Medulla oblongata (tissue), 1 donor: Measurements from ENCODE around the gene GPRIN3.
"Not testable (repeated sequence)": the region's sequence is repeated elsewhere in the genome, so short reads cannot be mapped to it uniquely, and the experiment has no call there.

Source experiments
- DNase-seq: peaks from one replicate; pipeline ENCODE4 v3.0.0-alpha.2; 2015; ENCODE audit errors: extremely low spot score

The GPRIN3 gene

DNA sequence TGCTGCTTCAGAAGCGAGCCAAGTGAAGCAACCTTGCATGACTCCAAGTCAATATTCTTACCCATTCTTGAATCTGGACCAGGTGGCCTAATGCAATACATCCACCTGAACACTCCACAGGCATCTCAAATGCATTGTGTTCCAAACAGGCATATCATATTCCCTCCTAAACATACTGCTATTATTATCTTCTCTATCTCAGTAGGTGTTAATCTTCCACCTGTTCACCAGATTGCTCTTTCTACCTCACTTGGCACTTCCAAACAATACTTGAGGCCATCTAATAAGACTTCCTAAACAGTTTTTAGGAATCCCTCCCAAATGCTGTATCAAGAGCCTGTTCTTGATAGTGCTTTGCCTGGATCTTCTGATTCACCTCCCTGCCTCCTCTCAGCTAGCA lies 90.7 kb downstream of the GPRIN3 start:
- DNase-seq, result no peak

DNA sequence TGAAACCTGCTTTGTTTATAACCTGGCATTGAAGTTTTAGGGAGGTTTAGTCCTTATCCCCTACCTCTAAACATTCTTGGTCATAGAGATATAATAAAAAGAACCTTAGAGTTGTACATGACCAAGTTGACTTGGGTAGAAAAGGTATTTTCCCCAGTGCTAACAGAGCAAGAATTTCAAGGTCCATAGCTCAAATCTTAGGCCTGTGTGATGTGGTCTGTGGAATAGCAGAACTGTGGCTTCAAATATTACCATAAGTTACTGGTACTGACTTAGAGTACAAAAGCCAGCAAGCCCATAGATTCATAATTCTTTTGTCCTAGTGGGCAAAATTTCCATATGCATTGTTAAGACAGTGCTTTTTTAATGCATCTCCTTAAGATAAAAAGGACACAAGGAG lies 91.2 kb downstream of the GPRIN3 start:
- no peak for DNase-seq

DNA sequence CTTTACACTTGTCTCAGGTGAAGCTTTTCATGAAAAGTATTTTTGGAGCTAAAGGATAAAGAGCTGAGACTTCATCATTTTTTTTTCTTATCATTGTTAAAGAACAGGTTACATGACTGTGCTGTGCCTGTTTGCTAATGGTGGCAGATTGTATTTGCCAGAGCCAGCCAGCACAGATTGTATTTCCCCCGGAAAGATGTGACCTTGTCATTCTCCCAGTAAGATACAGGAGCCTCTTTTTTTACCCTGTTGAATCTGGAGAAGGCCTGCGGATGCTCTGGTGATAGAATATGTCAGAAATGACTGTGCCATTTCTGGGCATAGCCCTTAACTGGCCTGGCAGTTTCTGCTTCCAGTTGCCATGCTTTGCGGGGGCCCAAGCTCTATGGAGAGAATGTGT lies 91.9 kb downstream of the GPRIN3 start:
- no peak for DNase-seq

DNA sequence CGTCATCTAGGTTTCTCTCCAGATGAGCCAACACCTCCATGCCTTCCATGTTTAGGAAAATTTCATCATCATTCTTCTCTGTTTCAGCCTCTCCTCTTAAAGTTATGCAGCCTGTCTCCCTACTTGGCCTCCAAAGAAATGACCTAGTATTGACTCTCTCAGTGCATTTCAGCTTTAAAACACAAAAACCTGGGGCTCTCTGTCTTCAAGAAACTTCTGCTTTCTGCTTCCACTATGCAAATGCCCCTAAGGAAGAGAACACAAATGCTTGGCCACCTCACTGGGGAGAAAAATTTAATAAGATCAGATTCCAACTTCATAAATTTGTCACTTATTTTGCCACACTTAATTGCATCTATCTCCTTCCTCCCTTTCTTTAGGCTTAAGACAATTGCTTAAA lies 93.3 kb downstream of the GPRIN3 start:
- DNase-seq, result no peak

DNA sequence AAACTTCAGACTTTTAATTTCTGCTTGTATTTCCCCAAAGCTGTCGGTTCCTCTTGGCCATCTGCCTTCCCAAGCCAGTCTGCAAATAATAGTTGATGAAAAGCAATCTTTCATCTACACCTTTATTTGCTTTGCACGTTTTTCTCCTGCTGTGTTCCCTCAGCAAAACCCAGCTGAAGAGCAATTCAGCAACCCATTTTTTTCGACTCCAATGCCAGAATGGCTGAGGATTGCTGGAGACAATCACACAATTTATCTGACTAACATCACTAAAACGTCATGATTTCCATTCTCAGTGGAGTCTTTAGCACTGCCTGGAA lies 94.3 kb downstream of the GPRIN3 start:
- DNase-seq, result no peak

DNA sequence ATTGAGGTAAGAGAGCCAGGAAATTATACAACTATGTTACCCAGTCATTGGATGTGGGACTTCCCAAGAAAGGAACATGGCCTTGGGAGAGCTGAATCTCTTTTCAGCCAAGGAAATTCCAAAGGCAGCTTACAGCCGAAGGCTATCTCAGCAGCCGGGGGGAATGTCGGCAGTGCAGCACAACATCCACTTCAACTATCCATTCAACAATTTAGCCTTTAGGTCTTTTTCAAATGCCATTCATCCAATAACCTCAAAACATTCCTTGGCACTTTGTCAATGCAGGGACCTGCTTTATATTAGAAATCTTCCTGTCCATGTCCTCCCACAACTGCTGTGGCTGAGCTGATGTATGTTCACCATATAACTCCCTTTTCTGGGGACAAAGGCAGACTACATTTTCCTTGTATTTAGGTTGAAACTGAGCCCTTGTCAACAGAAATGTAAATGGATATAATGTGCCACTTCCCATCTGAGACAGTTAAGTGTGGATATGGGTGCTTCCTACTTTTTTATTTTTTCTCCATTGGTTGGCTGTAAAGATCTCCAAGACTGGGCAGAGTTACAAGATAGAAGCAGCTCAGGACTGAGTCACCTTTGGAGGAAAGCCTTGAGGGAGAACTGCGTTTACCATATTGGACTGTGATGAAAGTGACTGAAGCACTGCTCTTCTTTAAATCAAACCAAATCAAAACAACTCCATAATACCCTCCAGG lies 94.8 kb downstream of the GPRIN3 start:
- DNase-seq, result no peak

DNA sequence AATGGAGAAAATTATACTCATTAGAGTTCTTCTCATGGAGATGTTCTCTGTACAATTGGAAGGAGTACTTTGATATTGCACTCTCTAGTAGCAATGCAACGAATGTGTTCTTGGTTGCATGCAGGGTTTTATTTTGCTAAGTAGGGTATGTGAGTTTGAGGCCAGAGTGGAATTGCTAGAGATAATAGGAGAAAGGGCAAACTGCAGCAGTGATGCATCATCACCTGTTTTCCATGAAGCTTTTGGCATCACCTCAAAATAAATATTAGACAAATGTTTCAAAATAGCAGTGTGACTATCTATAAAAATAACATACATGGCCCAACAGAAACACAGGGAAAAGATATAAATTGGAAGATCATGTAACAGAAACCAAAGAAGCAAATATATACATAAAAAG lies 103.0 kb downstream of the GPRIN3 start:
- DNase-seq, result no peak

DNA sequence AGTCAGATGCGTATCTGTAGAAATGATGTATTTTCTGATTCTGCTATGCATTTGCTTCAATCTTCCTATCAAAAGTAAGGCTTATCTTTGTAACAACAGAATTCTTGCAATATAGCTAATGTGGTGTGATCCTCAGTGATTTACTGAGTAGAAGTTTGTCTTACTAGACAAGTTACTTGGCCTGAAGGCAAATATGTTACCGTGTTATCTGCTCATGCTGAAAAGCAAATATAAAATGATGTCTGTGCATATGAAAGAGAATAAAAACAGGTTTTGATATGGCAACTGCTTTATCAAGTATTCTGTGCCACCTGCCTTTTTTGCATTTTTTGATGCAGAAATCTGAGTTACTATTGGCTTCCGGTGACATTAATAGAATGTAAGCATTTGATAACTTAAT lies 103.7 kb downstream of the GPRIN3 start:
- DNase-seq, result no peak

DNA sequence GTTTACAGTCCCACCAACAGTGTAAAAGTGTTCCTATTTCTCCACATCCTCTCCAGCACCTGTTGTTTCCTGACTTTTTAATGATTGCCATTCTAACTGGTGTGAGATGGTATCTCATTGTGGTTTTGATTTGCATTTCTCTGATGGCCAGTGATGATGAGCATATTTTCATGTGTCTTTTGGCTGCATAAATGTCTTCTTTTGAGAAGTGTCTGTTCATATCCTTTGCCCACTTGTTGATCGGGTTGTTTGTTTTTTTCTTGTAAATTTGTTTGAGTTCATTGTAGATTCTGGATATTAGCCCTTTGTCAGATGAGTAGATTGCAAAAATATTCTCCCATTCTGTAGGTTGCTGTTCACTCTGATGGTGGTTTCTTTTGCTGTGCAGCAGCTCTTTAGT lies 108.2 kb downstream of the GPRIN3 start:
- not testable (repeated sequence) for DNase-seq

DNA sequence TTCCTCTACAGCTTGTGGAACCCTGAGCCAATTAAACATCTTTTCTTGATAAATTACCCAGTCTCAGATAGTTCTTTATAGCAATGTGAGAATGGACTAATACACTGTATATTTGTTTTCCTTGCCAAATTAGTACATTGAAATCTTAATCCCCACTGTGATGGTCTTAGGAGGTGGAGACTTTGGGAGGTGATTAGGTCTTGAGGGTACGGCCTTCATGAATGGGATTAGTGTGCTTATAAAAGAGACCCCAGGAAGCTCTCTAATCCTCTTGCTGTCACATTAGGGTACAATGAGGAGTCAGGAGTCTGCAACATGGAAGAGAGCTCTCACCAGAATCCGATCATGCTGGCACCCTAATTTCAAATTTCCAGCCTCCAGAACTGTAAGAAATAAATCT lies 109.7 kb downstream of the GPRIN3 start:
- DNase-seq, result no peak

DNA sequence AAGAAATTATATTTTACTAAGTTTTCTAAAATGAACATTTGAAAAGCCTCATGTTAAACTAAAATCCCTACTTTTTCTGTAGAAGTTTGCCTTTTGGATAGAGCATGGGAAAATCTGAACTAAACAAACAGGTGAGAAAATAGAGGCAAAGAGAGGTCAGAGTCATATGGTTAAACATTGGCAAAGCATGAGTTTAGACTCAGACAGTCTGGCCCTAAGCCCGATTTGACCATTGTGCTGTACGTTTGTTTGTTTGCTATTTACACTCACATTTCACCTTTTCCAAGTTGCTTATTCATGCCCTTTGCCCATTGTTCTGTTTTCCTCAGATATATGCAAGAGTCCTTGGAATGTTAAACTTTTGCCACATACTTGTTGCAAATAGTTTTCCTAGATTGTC lies 110.9 kb downstream of the GPRIN3 start:
- DNase-seq, result no peak

DNA sequence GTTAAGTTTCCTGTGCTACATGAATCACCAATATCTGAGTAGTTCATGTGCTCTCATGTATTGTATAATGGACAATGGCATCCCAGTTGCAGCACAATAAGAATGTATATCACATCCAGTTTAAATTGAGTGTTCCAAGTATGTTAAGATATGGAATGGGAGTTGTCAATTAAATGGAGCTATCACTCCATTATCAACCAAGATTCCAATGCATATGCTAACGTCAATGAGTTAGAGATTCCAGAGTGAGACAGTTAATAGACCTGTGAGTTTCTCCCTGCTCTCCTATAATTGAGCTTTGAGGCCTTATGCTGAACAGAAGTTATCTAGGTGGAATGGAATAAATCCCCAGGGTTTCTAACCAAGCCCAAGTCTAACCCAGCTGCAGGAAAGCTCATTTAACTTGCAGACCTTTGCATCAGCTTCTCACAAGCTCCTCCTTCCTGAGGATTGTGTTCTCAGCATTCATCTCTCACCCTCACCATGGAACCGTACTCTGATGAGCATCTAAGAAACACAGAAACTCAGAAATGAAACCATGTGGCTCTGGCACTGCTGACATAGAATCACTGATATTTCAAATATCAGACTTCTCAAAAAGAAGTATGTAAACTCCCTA lies 111.4 kb downstream of the GPRIN3 start:
- no peak for DNase-seq

DNA sequence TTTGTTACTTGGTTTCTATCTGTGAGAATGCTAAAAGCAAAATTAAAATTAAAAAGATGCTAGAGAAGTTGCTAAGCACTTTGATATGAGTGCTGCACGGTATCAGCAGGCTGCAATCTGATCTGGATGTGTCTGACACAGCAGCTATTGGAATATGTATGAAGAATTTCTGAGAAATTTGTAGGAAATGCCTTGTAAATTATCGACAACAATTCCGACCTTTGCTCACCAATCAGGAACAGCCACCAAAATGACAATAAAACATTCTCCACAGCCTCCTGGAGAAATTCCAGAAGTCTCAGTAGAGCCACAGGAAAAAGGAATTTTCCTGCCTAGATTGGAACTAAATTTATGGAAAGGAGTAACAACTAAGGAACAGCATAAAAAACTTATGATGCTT lies 113.8 kb downstream of the GPRIN3 start:
- no peak for DNase-seq
